GM18868 (cell line): ENCODE results near the gene ARMH3.

ENCODE experiments used
- ATAC-seq: cut with Tn5 transposase; IDR thresholded peaks from one replicate; pipeline ENCODE4 v1.9.1; 2021; ENCODE audit warnings: mild to moderate bottlenecking, moderate library complexity; ENCODE audit not compliant: unreplicated experiment

Gene ARMH3

DNA sequence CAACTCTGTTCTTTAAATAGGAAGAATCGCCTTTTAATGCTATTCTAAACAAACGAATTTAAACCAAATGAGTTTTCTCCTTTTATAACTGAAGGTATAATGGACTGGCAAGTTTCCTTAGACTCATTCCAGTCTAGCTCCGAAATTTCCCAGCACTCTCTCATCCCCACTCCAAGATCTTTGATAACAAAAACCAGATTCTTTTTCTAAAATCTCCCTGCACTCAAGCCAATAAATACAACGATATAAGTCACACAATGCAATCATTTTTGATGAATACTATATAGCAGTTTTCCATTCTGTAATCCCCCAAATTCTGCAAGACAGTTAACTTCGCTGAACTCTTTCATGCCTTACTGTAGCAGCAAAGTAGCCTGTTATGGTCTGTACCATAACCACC lies 239.6 kb downstream of the ARMH3 start:
- no peak for ATAC-seq

DNA sequence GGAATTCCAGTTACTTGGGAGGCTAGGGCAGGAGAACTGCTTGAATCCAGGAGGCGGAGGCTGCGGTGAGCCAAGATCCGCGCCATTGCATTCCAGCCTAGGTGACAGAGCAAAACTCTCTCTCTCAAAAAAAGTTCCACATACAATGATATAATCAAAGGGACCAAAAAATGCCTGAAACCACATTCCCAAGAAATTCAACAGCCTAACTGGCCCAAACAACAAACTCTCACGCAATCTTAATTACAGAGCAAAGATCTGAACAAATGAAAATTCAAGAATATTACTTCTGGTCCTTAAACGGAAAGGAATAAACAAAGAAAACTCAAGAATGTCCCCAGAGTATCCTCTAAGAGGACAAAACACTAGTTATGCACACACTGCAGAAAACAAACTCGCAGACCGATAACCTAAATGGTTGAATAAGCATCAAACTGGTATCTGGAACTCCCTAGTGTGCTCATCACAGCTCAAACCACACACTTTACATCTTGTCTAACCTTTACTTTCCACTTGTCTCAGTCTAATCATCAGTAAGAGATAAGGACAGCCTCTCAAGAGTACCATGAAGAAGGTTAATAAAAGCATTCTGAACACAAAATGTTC lies 241.4 kb downstream of the ARMH3 start:
- no peak for ATAC-seq

DNA sequence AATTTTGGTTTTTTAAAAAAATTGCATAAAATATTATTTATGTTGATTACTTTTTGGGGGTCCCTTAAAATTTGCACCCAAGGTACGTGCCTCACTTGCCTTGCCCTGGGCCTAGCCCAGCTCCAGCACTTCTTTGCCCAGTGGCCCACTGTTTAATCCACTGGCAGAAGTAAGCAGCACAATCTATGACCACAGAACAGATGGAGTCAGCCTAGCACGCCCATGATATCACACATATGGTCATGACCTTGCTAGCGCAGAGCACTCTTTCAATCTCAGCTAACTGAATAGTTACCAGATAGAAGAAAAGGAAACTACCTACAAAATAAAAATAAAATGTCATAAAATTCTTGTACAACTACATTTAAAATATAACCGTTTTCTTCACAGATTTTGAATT lies 243.4 kb downstream of the ARMH3 start:
- no peak for ATAC-seq

DNA sequence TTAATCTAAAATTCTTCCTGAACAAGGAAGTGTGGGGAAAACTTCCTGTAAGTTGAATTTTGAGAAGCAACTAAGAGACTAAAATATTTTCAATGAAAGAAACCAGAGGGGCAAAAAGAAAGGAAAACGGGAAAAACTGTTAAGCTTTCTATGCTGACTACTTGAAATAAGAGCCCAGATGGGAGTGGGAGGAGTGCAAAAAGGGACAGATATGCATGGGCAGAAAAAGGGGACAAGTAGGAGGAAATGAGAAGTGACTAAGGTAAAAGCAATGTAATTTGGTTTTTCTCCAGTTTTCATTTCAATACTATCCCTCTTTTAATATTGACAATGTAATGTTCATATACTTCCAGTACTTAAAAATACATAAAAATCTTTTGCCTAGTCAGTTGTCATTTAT lies 248.8 kb downstream of the ARMH3 start:
- ATAC-seq: no peak

DNA sequence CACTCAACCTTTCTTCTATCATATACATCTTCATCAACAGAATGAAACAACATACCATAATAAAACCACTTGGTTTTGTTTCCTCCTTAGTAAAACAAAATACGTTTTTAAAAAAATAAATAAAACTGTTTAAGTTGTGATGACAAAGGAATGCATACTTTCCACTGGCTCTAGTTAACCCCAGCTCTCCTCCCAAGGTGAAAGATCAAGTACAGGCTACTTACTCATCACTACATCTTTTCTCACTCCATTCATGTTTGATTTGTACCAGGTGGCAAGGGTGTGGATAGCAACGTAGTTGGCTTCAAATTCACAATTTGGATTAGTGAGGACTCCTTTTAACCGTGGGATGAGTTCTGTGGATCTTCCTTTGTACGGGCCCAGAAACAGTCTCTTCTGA lies 252.5 kb downstream of the ARMH3 start:
- ATAC-seq: no peak

DNA sequence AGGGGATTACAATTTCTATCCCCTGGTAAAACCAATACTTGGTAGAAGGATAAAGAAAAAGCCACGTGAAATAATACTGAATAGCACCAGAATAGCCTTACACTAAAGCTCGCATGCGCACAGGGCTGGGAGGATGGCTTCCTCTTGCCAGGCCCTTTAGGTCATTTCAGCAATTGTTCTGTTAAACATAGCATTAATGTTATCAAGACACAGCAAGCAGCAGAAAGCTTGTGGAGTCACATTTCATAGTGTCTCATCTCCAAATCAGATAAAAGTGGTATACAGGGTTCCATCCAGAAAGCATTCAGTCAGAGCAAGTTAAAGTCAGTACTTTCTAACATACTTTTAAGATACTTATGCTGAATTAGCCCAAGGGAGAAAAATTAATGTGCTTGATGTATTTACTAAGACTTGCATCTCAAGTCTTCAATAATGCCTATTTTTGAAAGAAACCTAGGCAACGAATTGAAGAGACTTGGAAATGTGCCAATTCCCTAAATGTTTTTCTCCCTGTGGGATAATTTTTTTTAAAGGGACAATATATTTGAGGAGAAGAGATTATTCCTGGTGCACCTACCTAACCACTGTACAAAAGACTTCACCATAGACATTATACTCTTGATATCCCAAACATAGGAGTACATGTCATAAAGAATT lies 258.4 kb downstream of the ARMH3 start:
- no peak for ATAC-seq
